HEK293 (cell line): ENCODE results near the gene SLC25A2.

Source experiments
- MEIS1 ChIP-seq: sonication (generic); formaldehyde crosslinking; IDR thresholded peaks from 2 replicates; pipeline ENCODE4 v1.8.1; 2022; ENCODE audit warnings: missing genetic modification reagents, mild to moderate bottlenecking, borderline replicate concordance
- ZBTB17 ChIP-seq: fragments of 450-650 bp; formaldehyde crosslinking; IDR thresholded peaks from 2 replicates; pipeline ENCODE4 v1.5.1; 2016; ENCODE audit warnings: missing biosample characterization, missing genetic modification characterization
- ZBTB20 ChIP-seq: fragments of 450-650 bp; formaldehyde crosslinking; IDR thresholded peaks from 2 replicates; pipeline ENCODE4 v1.5.1; 2016; ENCODE audit warnings: missing biosample characterization, missing genetic modification characterization
- ZBTB21 ChIP-seq: fragments of 450-650 bp; formaldehyde crosslinking; IDR thresholded peaks from 2 replicates; pipeline ENCODE4 v1.5.1; 2017; ENCODE audit warnings: missing biosample characterization, missing genetic modification characterization
- ZEB2 ChIP-seq: fragments of 450-650 bp; formaldehyde crosslinking; IDR thresholded peaks from 2 replicates; pipeline ENCODE4 v1.5.1; 2016; ENCODE audit warnings: missing biosample characterization, missing genetic modification characterization
- ZNF132 ChIP-seq: fragments of 450-650 bp; formaldehyde crosslinking; IDR thresholded peaks from 2 replicates; pipeline ENCODE4 v1.5.1; 2017; ENCODE audit warnings: missing biosample characterization, missing genetic modification characterization, borderline replicate concordance
- ZNF2 ChIP-seq: fragments of 450-650 bp; formaldehyde crosslinking; IDR thresholded peaks from 2 replicates; pipeline ENCODE4 v1.5.1; 2016; ENCODE audit warnings: missing biosample characterization, missing genetic modification characterization
- ZNF23 ChIP-seq: fragments of 450-650 bp; formaldehyde crosslinking; IDR thresholded peaks from 2 replicates; pipeline ENCODE4 v1.5.1; 2016; ENCODE audit warnings: missing biosample characterization, missing genetic modification characterization, borderline replicate concordance
- ZNF341 ChIP-seq: fragments of 450-650 bp; formaldehyde crosslinking; IDR thresholded peaks from 2 replicates; pipeline ENCODE4; 2016; ENCODE audit warnings: low read depth, missing biosample characterization, missing genetic modification characterization
- ZNF426 ChIP-seq: fragments of 450-650 bp; formaldehyde crosslinking; IDR thresholded peaks from 2 replicates; pipeline ENCODE4 v1.5.1; 2017; ENCODE audit warnings: missing biosample characterization, missing genetic modification characterization, mild to moderate bottlenecking, inconsistent platforms, moderate library complexity
- ZNF473 ChIP-seq: fragments of 450-650 bp; formaldehyde crosslinking; IDR thresholded peaks from 2 replicates; pipeline ENCODE4 v1.5.1; 2017; ENCODE audit warnings: missing biosample characterization, missing genetic modification characterization
- ZNF514 ChIP-seq: fragments of 450-650 bp; formaldehyde crosslinking; IDR thresholded peaks from 2 replicates; pipeline ENCODE4 v1.5.1; 2016; ENCODE audit warnings: missing biosample characterization, missing genetic modification characterization
- ZNF521 ChIP-seq: fragments of 450-650 bp; formaldehyde crosslinking; IDR thresholded peaks from 2 replicates; pipeline ENCODE4 v1.5.1; 2017; ENCODE audit warnings: missing biosample characterization, mild to moderate bottlenecking, missing genetic modification characterization
- ZNF600 ChIP-seq: fragments of 450-650 bp; formaldehyde crosslinking; IDR thresholded peaks from 2 replicates; pipeline ENCODE4 v1.5.1; 2016; ENCODE audit warnings: missing biosample characterization, missing genetic modification characterization
- ZNF626 ChIP-seq: fragments of 450-650 bp; sonication (Bioruptor Pico); formaldehyde crosslinking; IDR thresholded peaks from 2 replicates; pipeline ENCODE4 v1.5.1; 2018; ENCODE audit warnings: missing biosample characterization, missing genetic modification characterization, inconsistent platforms
- ZNF658 ChIP-seq: fragments of 450-650 bp; formaldehyde crosslinking; IDR thresholded peaks from 2 replicates; pipeline ENCODE4; 2016; ENCODE audit warnings: missing biosample characterization, missing genetic modification characterization
- ZNF664 ChIP-seq: fragments of 450-650 bp; formaldehyde crosslinking; IDR thresholded peaks from 2 replicates; pipeline ENCODE4 v1.5.1; 2016; ENCODE audit warnings: missing biosample characterization, missing genetic modification characterization
- ZNF792 ChIP-seq: fragments of 450-650 bp; formaldehyde crosslinking; IDR thresholded peaks from 2 replicates; pipeline ENCODE4 v1.5.1; 2016; ENCODE audit warnings: missing biosample characterization, missing genetic modification characterization
- ZSCAN23 ChIP-seq: fragments of 450-650 bp; formaldehyde crosslinking; IDR thresholded peaks from 2 replicates; pipeline ENCODE4 v1.5.1; 2016; ENCODE audit warnings: missing biosample characterization, missing genetic modification characterization
- ZSCAN30 ChIP-seq: fragments of 450-650 bp; IDR thresholded peaks from 2 replicates; pipeline ENCODE4 v1.5.1; 2018; ENCODE audit warnings: missing biosample characterization, mild to moderate bottlenecking, missing genetic modification characterization, moderate library complexity
- TF ChIP-seq, protein P1 (sequence below): fragments of 450-650 bp; formaldehyde crosslinking; IDR thresholded peaks from 2 replicates; pipeline ENCODE4 v1.5.1; 2016; ENCODE audit warnings: missing biosample characterization, missing genetic modification characterization, low read depth
- TF ChIP-seq, protein P2 (sequence below): fragments of 450-650 bp; formaldehyde crosslinking; IDR thresholded peaks from 2 replicates; pipeline ENCODE4 v1.5.1; 2016; ENCODE audit warnings: missing biosample characterization, missing genetic modification characterization
- TF ChIP-seq, protein P3 (sequence below): fragments of 450-650 bp; formaldehyde crosslinking; IDR thresholded peaks from 2 replicates; pipeline ENCODE4 v1.5.1; 2016; ENCODE audit warnings: missing biosample characterization, missing genetic modification characterization
- TF ChIP-seq, protein P4 (sequence below): fragments of 450-650 bp; formaldehyde crosslinking; IDR thresholded peaks from 2 replicates; pipeline ENCODE4 v1.5.1; 2016; ENCODE audit warnings: missing biosample characterization, missing genetic modification characterization
- TF ChIP-seq, protein P5 (sequence below): fragments of 450-650 bp; formaldehyde crosslinking; IDR thresholded peaks from 2 replicates; pipeline ENCODE4 v1.5.1; 2016; ENCODE audit warnings: missing biosample characterization, missing genetic modification characterization

SLC25A2 gene

DNA sequence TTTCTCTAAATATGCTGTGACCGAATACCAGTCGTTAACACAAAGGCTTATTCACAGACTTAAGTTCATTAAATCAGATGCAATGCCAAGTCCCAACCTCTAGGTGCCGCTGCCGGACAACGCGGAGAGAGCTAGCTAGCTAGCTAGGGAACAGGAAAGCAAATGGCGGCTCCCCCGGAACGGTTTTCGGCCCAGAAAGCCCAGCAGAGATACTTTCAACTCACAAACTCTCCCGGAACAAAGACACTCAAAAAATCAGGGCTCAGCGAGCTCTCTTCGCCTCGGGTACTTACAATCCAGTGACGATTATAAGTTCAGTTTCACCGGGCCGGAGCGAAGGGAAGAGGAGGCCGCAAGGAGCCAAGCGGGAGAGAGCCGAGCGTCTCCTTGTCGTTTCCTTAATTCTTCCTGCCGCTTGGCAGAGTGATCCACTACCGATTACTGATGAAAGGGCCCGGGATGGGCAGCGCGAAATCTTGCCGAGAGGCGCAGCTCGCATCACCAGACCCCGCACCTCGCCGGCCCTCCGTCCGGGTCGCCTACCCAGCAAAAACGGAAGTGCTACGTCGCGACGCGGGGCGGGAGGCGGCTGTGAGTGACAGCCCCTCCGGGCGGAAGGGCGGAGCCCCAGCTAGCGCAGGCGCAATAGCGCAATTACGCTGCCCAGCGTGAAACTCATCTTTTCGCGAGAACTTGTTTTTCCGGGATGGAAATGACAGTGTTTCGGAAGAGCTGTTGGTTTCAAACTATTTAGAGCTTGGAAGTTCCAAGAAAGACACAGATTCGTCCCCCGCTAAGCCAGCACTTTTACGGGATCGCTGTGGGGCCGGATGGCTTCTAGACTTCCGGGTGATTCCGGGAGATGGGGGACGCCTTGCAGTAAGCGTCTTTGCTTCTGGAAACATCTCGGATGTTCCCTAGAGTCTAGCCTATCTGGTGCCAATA lies 16.6 kb upstream of the SLC25A2 start, which contains the start of gene TAF7 (continued):
- TF ChIP-seq ZSCAN23 (tag by site-specific recombination) (0 out of 2 replicates have a peak, but pooled peaks have one; percentile 30), ZBTB20 (tag by site-specific recombination) (peak; percentile 2; the same call in 1 of the 2 replicates), ZNF521 (no peak), ZBTB21 (tag by site-specific recombination) (0 out of 2 replicates have a peak, but pooled peaks have one; percentile 8), ZNF473 (tag by site-specific recombination) (no peak), MEIS1 (no peak), ZBTB17 (peak; percentile 88), ZNF426 (tag by site-specific recombination) (no peak; the same call in 1 of the 2 replicates), ZNF792 (no peak), ZNF2 (tag by site-specific recombination) (peak; percentile 80; the same call in 1 of the 2 replicates), ZEB2 (tag by site-specific recombination) (peak; percentile 69; the same call in 1 of the 2 replicates), ZNF23 (tag by site-specific recombination) (no peak), ZNF132 (tag by site-specific recombination) (no peak), ZSCAN30 (no peak), ZNF626 (tag by site-specific recombination) (no peak; the same call in 1 of the 2 replicates), ZNF658 (tag by site-specific recombination) (no peak), ZNF664 (tag by site-specific recombination) (no peak), ZNF600 (0 out of 2 replicates have a peak, but pooled peaks have one; percentile 9), ZNF341 (peak; percentile 90), ZNF514 (no peak)
- TF ChIP-seq, protein P1, sequence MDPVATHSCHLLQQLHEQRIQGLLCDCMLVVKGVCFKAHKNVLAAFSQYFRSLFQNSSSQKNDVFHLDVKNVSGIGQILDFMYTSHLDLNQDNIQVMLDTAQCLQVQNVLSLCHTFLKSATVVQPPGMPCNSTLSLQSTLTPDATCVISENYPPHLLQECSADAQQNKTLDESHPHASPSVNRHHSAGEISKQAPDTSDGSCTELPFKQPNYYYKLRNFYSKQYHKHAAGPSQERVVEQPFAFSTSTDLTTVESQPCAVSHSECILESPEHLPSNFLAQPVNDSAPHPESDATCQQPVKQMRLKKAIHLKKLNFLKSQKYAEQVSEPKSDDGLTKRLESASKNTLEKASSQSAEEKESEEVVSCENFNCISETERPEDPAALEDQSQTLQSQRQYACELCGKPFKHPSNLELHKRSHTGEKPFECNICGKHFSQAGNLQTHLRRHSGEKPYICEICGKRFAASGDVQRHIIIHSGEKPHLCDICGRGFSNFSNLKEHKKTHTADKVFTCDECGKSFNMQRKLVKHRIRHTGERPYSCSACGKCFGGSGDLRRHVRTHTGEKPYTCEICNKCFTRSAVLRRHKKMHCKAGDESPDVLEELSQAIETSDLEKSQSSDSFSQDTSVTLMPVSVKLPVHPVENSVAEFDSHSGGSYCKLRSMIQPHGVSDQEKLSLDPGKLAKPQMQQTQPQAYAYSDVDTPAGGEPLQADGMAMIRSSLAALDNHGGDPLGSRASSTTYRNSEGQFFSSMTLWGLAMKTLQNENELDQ (tag by site-specific recombination) = no peak
- TF ChIP-seq, protein P2, sequence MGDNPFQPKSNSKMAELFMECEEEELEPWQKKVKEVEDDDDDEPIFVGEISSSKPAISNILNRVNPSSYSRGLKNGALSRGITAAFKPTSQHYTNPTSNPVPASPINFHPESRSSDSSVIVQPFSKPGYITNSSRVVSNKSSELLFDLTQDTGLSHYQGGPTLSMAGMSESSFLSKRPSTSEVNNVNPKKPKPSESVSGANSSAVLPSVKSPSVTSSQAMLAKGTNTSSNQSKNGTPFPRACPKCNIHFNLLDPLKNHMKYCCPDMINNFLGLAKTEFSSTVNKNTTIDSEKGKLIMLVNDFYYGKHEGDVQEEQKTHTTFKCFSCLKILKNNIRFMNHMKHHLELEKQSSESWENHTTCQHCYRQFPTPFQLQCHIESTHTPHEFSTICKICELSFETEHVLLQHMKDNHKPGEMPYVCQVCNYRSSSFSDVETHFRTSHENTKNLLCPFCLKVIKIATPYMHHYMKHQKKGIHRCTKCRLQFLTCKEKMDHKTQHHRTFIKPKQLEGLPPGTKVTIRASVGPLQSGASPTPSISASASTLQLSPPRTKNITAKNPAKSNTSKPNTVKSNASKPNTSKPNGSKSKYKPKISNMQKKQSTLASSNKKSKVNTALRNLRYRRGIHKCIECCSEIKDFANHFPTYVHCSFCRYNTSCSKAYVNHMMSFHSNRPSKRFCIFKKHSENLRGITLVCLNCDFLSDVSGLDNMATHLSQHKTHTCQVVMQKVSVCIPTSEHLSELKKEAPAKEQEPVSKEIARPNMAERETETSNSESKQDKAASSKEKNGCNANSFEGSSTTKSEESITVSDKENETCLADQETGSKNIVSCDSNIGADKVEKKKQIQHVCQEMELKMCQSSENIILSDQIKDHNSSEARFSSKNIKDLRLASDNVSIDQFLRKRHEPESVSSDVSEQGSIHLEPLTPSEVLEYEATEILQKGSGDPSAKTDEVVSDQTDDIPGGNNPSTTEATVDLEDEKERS (tag by site-specific recombination) = no peak
- TF ChIP-seq, protein P3, sequence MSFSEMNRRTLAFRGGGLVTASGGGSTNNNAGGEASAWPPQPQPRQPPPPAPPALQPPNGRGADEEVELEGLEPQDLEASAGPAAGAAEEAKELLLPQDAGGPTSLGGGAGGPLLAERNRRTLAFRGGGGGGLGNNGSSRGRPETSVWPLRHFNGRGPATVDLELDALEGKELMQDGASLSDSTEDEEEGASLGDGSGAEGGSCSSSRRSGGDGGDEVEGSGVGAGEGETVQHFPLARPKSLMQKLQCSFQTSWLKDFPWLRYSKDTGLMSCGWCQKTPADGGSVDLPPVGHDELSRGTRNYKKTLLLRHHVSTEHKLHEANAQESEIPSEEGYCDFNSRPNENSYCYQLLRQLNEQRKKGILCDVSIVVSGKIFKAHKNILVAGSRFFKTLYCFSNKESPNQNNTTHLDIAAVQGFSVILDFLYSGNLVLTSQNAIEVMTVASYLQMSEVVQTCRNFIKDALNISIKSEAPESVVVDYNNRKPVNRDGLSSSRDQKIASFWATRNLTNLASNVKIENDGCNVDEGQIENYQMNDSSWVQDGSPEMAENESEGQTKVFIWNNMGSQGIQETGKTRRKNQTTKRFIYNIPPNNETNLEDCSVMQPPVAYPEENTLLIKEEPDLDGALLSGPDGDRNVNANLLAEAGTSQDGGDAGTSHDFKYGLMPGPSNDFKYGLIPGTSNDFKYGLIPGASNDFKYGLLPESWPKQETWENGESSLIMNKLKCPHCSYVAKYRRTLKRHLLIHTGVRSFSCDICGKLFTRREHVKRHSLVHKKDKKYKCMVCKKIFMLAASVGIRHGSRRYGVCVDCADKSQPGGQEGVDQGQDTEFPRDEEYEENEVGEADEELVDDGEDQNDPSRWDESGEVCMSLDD (tag by site-specific recombination) = no peak
- TF ChIP-seq, protein P4, sequence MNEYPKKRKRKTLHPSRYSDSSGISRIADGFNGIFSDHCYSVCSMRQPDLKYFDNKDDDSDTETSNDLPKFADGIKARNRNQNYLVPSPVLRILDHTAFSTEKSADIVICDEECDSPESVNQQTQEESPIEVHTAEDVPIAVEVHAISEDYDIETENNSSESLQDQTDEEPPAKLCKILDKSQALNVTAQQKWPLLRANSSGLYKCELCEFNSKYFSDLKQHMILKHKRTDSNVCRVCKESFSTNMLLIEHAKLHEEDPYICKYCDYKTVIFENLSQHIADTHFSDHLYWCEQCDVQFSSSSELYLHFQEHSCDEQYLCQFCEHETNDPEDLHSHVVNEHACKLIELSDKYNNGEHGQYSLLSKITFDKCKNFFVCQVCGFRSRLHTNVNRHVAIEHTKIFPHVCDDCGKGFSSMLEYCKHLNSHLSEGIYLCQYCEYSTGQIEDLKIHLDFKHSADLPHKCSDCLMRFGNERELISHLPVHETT (tag by site-specific recombination) = 0 out of 2 replicates have a peak, but pooled peaks have one; percentile 38
- TF ChIP-seq, protein P5, sequence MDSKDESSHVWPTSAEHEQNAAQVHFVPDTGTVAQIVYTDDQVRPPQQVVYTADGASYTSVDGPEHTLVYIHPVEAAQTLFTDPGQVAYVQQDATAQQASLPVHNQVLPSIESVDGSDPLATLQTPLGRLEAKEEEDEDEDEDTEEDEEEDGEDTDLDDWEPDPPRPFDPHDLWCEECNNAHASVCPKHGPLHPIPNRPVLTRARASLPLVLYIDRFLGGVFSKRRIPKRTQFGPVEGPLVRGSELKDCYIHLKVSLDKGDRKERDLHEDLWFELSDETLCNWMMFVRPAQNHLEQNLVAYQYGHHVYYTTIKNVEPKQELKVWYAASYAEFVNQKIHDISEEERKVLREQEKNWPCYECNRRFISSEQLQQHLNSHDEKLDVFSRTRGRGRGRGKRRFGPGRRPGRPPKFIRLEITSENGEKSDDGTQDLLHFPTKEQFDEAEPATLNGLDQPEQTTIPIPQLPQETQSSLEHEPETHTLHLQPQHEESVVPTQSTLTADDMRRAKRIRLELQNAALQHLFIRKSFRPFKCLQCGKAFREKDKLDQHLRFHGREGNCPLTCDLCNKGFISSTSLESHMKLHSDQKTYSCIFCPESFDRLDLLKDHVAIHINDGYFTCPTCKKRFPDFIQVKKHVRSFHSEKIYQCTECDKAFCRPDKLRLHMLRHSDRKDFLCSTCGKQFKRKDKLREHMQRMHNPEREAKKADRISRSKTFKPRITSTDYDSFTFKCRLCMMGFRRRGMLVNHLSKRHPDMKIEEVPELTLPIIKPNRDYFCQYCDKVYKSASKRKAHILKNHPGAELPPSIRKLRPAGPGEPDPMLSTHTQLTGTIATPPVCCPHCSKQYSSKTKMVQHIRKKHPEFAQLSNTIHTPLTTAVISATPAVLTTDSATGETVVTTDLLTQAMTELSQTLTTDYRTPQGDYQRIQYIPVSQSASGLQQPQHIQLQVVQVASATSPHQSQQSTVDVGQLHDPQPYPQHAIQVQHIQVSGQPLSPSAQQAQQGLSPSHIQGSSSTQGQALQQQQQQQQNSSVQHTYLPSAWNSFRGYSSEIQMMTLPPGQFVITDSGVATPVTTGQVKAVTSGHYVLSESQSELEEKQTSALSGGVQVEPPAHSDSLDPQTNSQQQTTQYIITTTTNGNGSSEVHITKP = no peak
